Measurements from ENCODE around the gene CGB3. TPM values are rescaled to one million over a fixed set of nuclear protein-coding genes. Genes with fewer than 3 reads are reported as not detected.
A peak's percentile ranks its signal among the peaks of the same experiment; 100 is the strongest.

The CGB3 gene
- total RNA-seq, 1 donor from 2014 or later, result not detected

- POLR2A ChIA-PET, result interaction anchor here (0.5 to 3.6 kb wide), 7 partner anchors 9 to 453 kb away, joined by 3 to 51 read pairs (median 10); partner anchors contain the start of genes FTL and PPP1R15A
- no peak for TF ChIP-seq CTCF (IDR thresholded peaks at IDR 0.05)
- Mint-ChIP-seq H3K36me3 (ENCODE audit: low read depth) (peaks cover 26% of the 10 kb centered on the region), H3K4me3 (peak overlapping the region; percentile 97), H3K27me3 (no peaks in the 10 kb centered on the region), H3K27ac (peak overlapping the region; percentile 97), H3K9me3 (no peaks in the 10 kb centered on the region), H3K4me1 (peaks cover 37% of the 10 kb centered on the region)
- intact Hi-C loops (cut with micrococcal nuclease), result loop anchor here (2.0 to 10.0 kb wide), 7 partner anchors 21 to 883 kb away; partner anchors contain the start of genes AKT1S1, BAX, C19orf73 and CA11
- DNase-seq, result no peak
- ATAC-seq (ENCODE audit: low read depth), result no peak
- CTCF ChIA-PET, result interaction anchor here (1.0 to 2.6 kb wide), 4 partner anchors 12 to 204 kb away, joined by 3 to 18 read pairs (median 6); no protein-coding TSS in a partner anchor
Measured at GRCh38 chr19:48991873-48992580, 32.1 kb downstream of the CGB3 start.

- H3K27ac Mint-ChIP-seq, result no peak overlapping the region
- POLR2A ChIA-PET, result interaction anchor here (3.1 kb wide), 1 partner anchor 117 kb away, joined by 51 read pairs; the partner anchor contains the start of gene PPP1R15A
- peaks cover 37% of the 10 kb centered on the region for H3K4me1 Mint-ChIP-seq
- peaks cover 26% of the 10 kb centered on the region for H3K36me3 Mint-ChIP-seq (ENCODE audit: low read depth)
- H3K9me3 Mint-ChIP-seq, result no peaks in the 10 kb centered on the region
- H3K27me3 Mint-ChIP-seq, result no peaks in the 10 kb centered on the region
- no peak for DNase-seq
- no peak for ATAC-seq (ENCODE audit: low read depth)
- intact Hi-C loops (cut with micrococcal nuclease), result loop anchor here (10.0 kb wide), 3 partner anchors 124 to 884 kb away; partner anchors contain the start of genes AKT1S1, C19orf73, LIN7B and PPFIA3
- CTCF ChIA-PET, result interaction anchor here (2.1 to 2.6 kb wide), 2 partner anchors 11 to 20 kb away, joined by 7 to 18 read pairs; no protein-coding TSS in a partner anchor
- no peak for TF ChIP-seq CTCF (IDR thresholded peaks at IDR 0.05)
- no peak overlapping the region for H3K4me3 Mint-ChIP-seq
Measured at GRCh38 chr19:48991011-48991609, 33.0 kb downstream of the CGB3 start.

GRCh38 chr19:48990400-48990799 is 33.7 kb downstream of the CGB3 start:
- intact Hi-C loops (cut with micrococcal nuclease), result loop anchor here (10.0 kb wide), 3 partner anchors 124 to 884 kb away; partner anchors contain the start of genes AKT1S1, C19orf73, LIN7B and PPFIA3
- ChIA-PET CTCF (no interaction called here), POLR2A (no interaction called here)
- no peaks in the 10 kb centered on the region for H3K9me3 Mint-ChIP-seq
- ATAC-seq (ENCODE audit: low read depth) (no peak), DNase-seq (no peak)
- no peak overlapping the region for H3K4me3 Mint-ChIP-seq
- peaks cover 37% of the 10 kb centered on the region for H3K4me1 Mint-ChIP-seq
- peaks cover 31% of the 10 kb centered on the region for H3K36me3 Mint-ChIP-seq (ENCODE audit: low read depth)
- no peak overlapping the region for H3K27ac Mint-ChIP-seq
- no peak for TF ChIP-seq CTCF (IDR thresholded peaks at IDR 0.05)
- H3K27me3 Mint-ChIP-seq, result no peaks in the 10 kb centered on the region

- CTCF ChIA-PET, result no interaction called here
Measured at GRCh38 chr19:48989701-48990291, 34.3 kb downstream of the CGB3 start.

More at GRCh38 chr19:48989701-48990291, 34.3 kb downstream of the CGB3 start:
- Mint-ChIP-seq H3K27me3 (no peaks in the 10 kb centered on the region), H3K4me1 (peaks cover 31% of the 10 kb centered on the region), H3K4me3 (no peak overlapping the region), H3K36me3 (ENCODE audit: low read depth) (peaks cover 34% of the 10 kb centered on the region), H3K9me3 (no peaks in the 10 kb centered on the region), H3K27ac (no peak overlapping the region)
- TF ChIP-seq CTCF (IDR thresholded peaks at IDR 0.05), result no peak
- intact Hi-C loops (cut with micrococcal nuclease), result loop anchor here (10.0 kb wide), 3 partner anchors 125 to 885 kb away; partner anchors contain the start of genes AKT1S1, C19orf73, LIN7B and PPFIA3
- DNase-seq, result no peak
- POLR2A ChIA-PET, result no interaction called here
- ATAC-seq (ENCODE audit: low read depth), result no peak
